Amniotic stem cell (primary cell): ENCODE data around the gene PRKCE.
A peak's percentile ranks its signal among the peaks of the same experiment; 100 is the strongest.

Source experiments
- DNase-seq: peaks from one replicate; lab custom pipeline; 2025; lab: John Stamatoyannopoulos, UW

Gene PRKCE

GRCh38 chr2:46170611-46171350, 519.3 kb downstream of the PRKCE start:
- DNase-seq = no peak

- DNase-seq = peak; percentile 36
Measured at GRCh38 chr2:46171411-46171953, 520.0 kb downstream of the PRKCE start.

DNA sequence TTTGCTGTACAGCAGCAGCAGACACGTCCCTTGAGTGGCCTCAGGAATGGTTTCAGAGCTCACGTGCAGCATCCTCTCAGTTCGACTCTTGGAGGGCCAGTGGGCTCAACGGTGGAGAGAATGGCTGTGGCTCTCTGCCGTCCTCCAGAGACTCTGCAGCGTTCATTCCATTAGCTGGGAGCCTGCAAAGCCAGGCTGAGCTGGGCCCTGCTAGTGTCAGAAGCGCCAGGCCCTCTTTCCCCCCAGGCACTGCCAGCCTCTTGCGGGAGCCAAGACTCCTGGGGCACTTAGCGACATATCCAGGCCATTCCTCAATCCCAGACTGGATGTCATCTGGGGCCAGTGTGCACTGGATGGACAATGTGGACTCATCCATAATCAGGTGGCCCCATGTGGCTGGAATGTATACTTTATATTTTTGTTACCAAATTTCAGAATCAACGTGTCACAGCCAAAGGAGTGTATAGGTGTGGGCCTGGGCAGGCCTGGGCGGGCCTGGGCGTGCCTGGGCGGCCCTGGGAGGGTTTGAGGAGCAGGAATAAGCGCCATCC, 520.6 kb downstream of the PRKCE start:
- no peak for DNase-seq

DNA sequence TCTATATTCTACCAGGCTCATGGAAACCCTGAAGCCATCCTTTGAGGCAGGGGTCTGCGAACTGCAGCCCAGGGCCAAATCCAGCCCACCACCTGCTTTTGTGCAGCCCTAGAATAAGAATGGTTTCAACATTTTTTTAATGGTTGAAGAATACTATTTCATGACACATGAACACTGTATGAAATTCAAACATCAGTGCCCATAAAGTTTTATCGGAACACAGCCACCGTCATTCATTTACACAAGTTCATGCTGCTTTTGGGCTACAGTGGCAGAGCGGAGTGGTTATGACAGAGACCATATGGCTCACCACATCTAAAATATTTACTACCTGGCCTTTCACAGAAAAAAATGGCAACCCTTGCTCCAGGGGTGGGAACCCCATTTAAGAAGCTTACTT, 521.6 kb downstream of the PRKCE start:
- DNase-seq = no peak

- no peak for DNase-seq
Measured at GRCh38 chr2:46173636-46174250, 522.3 kb downstream of the PRKCE start.

GRCh38 chr2:46174345-46175170, 523.1 kb downstream of the PRKCE start:
- DNase-seq = no peak

GRCh38 chr2:46175419-46175818, 523.9 kb downstream of the PRKCE start:
- no peak for DNase-seq

DNA sequence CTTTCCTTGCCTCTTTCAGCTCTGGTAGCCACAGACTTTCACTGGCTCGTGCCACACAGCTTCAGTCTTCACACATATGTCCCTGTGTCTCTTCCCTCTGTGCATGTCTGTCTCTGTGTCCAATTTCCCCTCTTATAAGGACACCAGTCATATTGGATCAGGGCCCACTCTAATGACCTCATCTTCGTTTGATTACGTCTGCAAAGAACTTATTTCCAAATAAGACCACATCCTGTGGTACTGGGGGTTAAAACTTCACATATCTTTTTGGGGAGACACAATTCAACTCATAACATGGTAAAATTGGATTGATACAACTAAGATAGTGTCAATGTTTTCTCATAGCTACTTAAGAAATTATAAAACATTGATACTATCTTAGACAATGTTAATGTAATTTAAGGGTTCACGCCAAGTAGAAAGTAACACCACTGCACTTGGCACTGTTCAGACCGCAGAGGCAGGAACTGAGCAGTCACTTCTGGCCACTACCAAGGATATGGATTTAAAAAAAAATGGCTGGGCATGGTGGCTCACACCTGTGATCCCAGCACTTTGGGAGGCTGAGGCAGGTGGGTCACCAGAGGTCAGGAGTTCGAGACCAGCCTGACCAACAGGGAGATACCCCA, 526.1 kb downstream of the PRKCE start:
- DNase-seq = no peak

DNA sequence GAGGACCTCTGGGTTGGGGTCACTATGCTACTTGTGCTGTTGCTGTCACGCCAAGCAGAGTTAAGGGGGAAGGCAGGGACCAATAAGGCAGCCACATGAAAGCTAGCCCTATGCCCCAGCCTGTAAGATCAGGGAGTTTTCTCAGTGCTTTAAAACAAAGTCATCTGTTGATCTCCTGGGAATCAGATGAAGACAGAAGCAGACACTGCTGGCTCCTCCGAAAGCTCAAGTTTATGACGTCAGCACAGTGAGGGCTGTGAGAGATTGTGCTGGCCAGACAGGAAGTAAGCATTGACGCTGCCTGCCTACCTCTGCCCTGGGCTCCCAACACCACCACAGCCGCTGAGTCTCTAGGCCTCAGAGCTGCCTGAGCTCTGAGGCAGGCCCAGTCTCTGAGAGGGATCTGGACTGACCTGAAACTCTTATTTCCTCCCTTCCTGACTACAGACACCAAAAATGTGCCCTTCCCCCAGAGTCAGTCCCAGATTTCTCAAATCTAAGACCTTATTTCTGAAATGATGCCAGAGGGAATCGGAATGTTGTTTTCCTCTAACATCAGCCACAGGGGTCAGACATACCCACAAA, 527.7 kb downstream of the PRKCE start:
- DNase-seq = peak; percentile 77

DNA sequence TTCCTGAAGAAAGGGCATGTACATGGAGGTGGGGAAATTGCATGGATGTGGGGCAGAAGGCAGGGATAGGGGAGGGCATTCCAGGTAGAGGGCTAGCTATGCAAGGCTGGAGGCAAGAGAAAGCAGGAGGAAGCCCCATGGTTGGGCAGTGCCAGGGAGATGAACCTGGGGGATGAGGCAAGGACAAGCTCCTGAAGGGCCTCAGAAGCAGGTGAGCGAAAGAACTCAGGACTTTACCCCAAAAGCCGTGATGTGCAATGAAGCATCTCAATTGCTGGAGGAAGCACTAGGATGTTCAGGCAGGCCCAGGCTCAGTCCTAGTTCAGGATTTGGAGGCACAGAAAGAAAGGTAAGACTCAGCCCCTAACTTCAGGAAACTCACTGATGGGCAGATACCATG, 528.7 kb downstream of the PRKCE start:
- no peak for DNase-seq

- no peak for DNase-seq
Measured at GRCh38 chr2:46181306-46181705, 529.8 kb downstream of the PRKCE start.

- DNase-seq = no peak
Measured at GRCh38 chr2:46181789-46182530, 530.5 kb downstream of the PRKCE start.

DNA sequence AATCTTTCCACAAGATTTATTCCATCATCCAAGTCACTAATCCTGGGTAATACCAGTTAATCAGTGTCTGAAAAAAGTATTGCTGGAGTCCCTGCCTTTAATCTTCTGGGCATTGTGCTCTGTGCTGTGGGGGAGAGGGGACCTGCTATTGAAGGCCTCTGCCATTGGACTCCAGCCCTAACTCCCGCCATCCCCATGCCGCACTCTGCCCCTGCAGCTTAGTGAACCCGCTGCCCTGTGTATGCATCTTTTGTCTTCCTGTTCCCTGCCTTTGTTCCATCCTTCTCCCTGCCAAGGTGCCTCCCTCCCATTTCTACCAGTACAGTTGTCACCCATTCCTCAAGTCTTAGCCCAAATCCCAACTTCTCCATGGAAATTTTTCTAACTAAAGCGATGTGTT, 532.0 kb downstream of the PRKCE start:
- DNase-seq = no peak

- DNase-seq = no peak
Measured at GRCh38 chr2:46184794-46185583, 533.5 kb downstream of the PRKCE start.

- DNase-seq = no peak
Measured at GRCh38 chr2:46187112-46187618, 535.7 kb downstream of the PRKCE start.

GRCh38 chr2:46188041-46188716, 536.7 kb downstream of the PRKCE start:
- DNase-seq = no peak

GRCh38 chr2:46193356-46193755, 541.9 kb downstream of the PRKCE start:
- no peak for DNase-seq

GRCh38 chr2:46193855-46194254, 542.4 kb downstream of the PRKCE start:
- no peak for DNase-seq

DNA sequence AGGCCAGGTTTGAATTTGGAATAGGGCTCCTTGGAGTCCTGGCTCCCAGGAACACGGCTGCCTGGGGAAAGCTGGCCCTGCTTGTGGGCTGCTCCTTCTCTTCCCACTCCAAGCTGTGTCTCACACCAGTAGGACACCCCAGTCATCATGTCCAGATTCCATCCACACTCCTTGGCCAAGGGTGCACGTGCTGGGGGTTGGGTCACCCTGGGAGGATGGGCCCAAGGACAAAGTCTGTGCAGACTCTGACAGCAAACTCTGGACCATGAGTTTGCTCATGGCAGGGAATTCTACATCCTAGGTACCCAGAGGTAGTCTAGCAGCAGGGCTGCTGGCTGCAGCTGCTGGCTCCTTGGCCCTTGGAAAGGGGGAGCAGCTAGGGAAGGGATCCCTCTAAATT, 543.4 kb downstream of the PRKCE start:
- no peak for DNase-seq
